Measurements from ENCODE around the gene INTS11.
A peak's percentile ranks its signal among the peaks of the same experiment; 100 is the strongest.

Gene INTS11

DNA sequence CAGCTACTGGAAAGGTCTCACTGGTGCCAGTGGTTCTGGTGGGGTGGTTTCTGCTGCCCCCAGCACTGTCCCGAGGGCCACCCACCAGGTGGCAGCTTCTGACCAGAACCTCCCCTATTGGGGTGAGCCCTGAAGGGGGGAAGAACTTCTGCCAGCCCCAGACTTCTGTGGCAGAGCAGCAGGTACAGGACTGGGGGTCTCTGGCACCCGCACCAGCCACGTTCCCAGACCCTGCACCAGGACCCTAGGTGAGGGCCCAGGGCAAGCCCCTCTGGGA, 14.4 kb downstream of the INTS11 start:
- H3K4me3 ChIP-seq (ENCODE audit: low read depth, low read length): peak overlapping the region; percentile 92; the same call in 1 of the 2 replicates
- no peaks in the 10 kb centered on the region for H3K27me3 ChIP-seq (ENCODE audit: insufficient read depth, low read length)
- peaks cover 30% of the 10 kb centered on the region for H3K79me2 ChIP-seq (ENCODE audit: control insufficient read depth, insufficient read depth, low read length, unreplicated experiment)
- no peak overlapping the region for H2AFZ ChIP-seq (ENCODE audit: low read length, unreplicated experiment)
- H3K4me1 ChIP-seq (ENCODE audit: control insufficient read depth, insufficient read depth, low read length, unreplicated experiment): peaks cover 30% of the 10 kb centered on the region
- no peak overlapping the region for H3K27ac ChIP-seq (ENCODE audit: low read depth, low read length)
- H3K36me3 ChIP-seq (ENCODE audit: insufficient read depth, low read length): peaks cover 11% of the 10 kb centered on the region; the same call in 1 of the 2 replicates

DNA sequence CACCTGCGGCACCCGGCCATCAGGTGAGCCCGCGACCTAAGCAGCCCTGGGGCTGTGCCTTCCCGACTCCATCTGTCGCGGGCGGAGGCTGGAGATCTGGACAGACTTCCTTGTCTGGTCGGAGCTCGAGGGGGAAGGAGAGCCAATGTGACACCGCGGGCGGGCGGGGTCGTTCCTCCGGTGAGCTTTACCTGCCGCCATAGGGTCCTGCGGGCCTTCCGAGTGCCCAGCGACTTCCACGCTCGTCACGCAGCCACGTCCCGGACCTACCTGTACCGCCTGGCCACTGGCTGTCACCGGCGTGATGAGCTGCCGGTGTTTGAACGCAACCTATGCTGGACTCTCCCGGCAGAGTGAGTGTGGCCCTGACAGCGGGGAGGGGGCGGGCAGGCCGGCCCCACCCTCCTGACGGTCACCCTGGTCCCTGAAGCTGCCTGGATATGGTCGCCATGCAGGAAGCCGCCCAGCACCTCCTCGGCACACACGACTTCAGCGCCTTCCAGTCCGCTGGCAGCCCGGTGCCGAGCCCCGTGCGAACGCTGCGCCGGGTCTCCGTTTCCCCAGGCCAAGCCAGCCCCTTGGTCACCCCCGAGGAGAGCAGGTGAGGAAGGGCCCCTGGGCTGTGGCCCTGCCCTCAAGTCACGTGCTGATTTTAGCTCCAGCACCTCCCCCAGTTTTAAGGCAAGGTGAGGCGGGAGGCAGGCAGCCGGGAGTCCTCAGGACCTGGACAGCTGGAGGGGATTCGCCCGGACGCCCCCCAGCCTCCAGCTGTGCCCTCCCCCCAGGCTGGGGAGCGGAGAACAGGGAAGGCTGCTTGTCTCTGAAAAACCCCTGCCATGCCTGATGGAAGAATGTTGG, 15.0 kb downstream of the INTS11 start:
- Histone ChIP-seq H3K79me2 (ENCODE audit: control insufficient read depth, insufficient read depth, low read length, unreplicated experiment) (peaks cover 31% of the 10 kb centered on the region), H3K27me3 (ENCODE audit: insufficient read depth, low read length) (no peaks in the 10 kb centered on the region), H3K4me3 (ENCODE audit: low read depth, low read length) (peak overlapping the region; percentile 92), H3K4me1 (ENCODE audit: control insufficient read depth, insufficient read depth, low read length, unreplicated experiment) (peaks cover 36% of the 10 kb centered on the region), H3K36me3 (ENCODE audit: insufficient read depth, low read length) (peaks cover 10% of the 10 kb centered on the region; the same call in 1 of the 2 replicates), H2AFZ (ENCODE audit: low read length, unreplicated experiment) (no peak overlapping the region), H3K27ac (ENCODE audit: low read depth, low read length) (peak overlapping the region; percentile 73; the same call in 1 of the 2 replicates)

DNA sequence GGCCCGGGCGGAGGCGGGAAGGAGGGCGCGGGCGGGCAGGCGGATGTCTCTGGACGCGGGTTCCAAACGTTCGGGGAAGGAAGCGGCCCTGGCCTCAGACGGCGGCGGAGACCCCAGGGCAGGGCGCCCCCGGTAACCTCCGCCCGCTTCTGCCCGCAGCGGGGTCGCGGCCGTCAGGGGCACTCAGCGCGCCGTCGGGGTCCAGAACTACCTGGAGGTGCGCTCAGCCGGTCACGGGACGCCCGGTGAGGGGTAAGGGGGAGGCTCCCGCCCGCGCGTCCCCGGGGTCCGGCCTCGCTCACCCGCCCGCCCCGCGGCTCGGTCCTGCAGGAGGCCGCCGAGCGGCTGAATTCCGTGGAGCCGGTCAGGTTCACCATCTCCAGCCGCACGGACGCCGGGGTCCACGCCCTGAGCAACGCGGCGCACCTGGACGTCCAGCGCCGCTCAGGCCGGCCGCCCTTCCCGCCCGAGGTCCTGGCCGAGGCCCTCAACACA, 15.7 kb downstream of the INTS11 start:
- Histone ChIP-seq H3K27me3 (ENCODE audit: insufficient read depth, low read length) (no peaks in the 10 kb centered on the region), H3K36me3 (ENCODE audit: insufficient read depth, low read length) (peaks cover 10% of the 10 kb centered on the region; the same call in 1 of the 2 replicates), H3K27ac (ENCODE audit: low read depth, low read length) (peak overlapping the region; percentile 73), H3K4me3 (ENCODE audit: low read depth, low read length) (peak overlapping the region; percentile 92), H3K4me1 (ENCODE audit: control insufficient read depth, insufficient read depth, low read length, unreplicated experiment) (peaks cover 37% of the 10 kb centered on the region), H3K79me2 (ENCODE audit: control insufficient read depth, insufficient read depth, low read length, unreplicated experiment) (peaks cover 33% of the 10 kb centered on the region), H2AFZ (ENCODE audit: low read length, unreplicated experiment) (no peak overlapping the region)

- Histone ChIP-seq H2AFZ (ENCODE audit: low read length, unreplicated experiment) (peak within 1 kb of the TSS; percentile 76), H3K79me2 (ENCODE audit: control insufficient read depth, insufficient read depth, low read length, unreplicated experiment) (peaks cover 38% of the 10 kb centered on the region), H3K36me3 (ENCODE audit: insufficient read depth, low read length) (peaks cover 5% of the 10 kb centered on the region; the same call in 1 of the 2 replicates), H3K27me3 (ENCODE audit: insufficient read depth, low read length) (no peaks in the 10 kb centered on the region), H3K4me1 (ENCODE audit: control insufficient read depth, insufficient read depth, low read length, unreplicated experiment) (peaks cover 37% of the 10 kb centered on the region), H3K27ac (ENCODE audit: low read depth, low read length) (peak within 1 kb of the TSS; percentile 83), H3K4me3 (ENCODE audit: low read depth, low read length) (peak within 1 kb of the TSS; percentile 99)
Measured at GRCh38 chr1:1307923-1308755, 16.3 kb downstream of the INTS11 start, which contains the start of the genes ACAP3 and PUSL1. Gene ACAP3 (minus strand): TSS chr1:1307930. CDS start chr1:1307815, 115 bp downstream. Gene PUSL1 (plus strand): TSS chr1:1308597. CDS start chr1:1308644, 47 bp downstream.

DNA sequence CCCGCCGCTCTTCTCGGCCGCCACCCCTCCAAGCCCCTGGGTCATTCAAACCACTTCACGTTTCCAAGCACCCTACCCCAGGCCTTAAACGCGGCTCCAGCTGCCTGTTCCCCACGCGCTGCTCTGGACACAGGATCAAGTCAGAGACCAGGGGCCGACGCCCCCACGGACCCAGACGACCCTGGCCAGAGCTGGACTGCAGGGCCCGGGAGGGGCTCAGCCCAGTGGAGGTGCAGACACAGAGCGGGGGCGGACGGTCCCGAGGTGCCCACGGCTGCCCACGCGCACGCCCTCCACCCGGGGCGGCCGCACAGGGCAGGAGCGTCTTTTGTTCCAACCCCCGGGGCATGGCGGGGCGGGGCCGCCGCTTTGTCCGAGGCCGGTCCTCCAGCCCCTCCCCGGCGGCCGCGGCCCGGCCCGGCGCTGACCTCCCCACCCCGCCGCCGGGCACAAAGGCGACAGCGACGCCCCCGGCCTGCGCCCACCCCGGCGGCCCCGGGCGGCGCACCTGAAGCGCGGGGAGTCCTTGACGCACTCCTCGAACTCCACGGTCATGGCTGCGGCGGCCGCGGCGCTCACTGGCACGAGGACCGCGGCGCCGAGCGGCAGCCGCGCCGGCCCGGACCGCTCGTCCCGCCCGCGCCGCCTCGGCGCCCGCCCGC, 17.1 kb downstream of the INTS11 start:
- Histone ChIP-seq H3K27ac (ENCODE audit: low read depth, low read length) (peak overlapping the region; percentile 54; the same call in 1 of the 2 replicates), H2AFZ (ENCODE audit: low read length, unreplicated experiment) (peak overlapping the region; percentile 69), H3K79me2 (ENCODE audit: control insufficient read depth, insufficient read depth, low read length, unreplicated experiment) (peaks cover 40% of the 10 kb centered on the region), H3K36me3 (ENCODE audit: insufficient read depth, low read length) (0 out of 2 replicates have a peak, but pooled peaks cover 4% of the 10 kb centered on the region), H3K4me3 (ENCODE audit: low read depth, low read length) (peak overlapping the region; percentile 99), H3K27me3 (ENCODE audit: insufficient read depth, low read length) (no peaks in the 10 kb centered on the region), H3K4me1 (ENCODE audit: control insufficient read depth, insufficient read depth, low read length, unreplicated experiment) (peaks cover 37% of the 10 kb centered on the region)

GRCh38 chr1:1306661-1307260, 17.7 kb downstream of the INTS11 start:
- peak overlapping the region; percentile 69 for H2AFZ ChIP-seq (ENCODE audit: low read length, unreplicated experiment)
- H3K27me3 ChIP-seq (ENCODE audit: insufficient read depth, low read length): no peaks in the 10 kb centered on the region
- H3K4me1 ChIP-seq (ENCODE audit: control insufficient read depth, insufficient read depth, low read length, unreplicated experiment): peaks cover 37% of the 10 kb centered on the region
- peak overlapping the region; percentile 99 for H3K4me3 ChIP-seq (ENCODE audit: low read depth, low read length)
- H3K27ac ChIP-seq (ENCODE audit: low read depth, low read length): no peak overlapping the region
- peaks cover 40% of the 10 kb centered on the region for H3K79me2 ChIP-seq (ENCODE audit: control insufficient read depth, insufficient read depth, low read length, unreplicated experiment)
- 0 out of 2 replicates have a peak, but pooled peaks cover 4% of the 10 kb centered on the region for H3K36me3 ChIP-seq (ENCODE audit: insufficient read depth, low read length)

GRCh38 chr1:1306070-1306660, 18.3 kb downstream of the INTS11 start:
- peaks cover 40% of the 10 kb centered on the region for H3K79me2 ChIP-seq (ENCODE audit: control insufficient read depth, insufficient read depth, low read length, unreplicated experiment)
- H3K27ac ChIP-seq (ENCODE audit: low read depth, low read length): peak overlapping the region; percentile 57

GRCh38 chr1:1305300-1306069, 19.0 kb downstream of the INTS11 start:
- Histone ChIP-seq H3K27me3 (ENCODE audit: insufficient read depth, low read length) (no peaks in the 10 kb centered on the region), H3K4me3 (ENCODE audit: low read depth, low read length) (peak overlapping the region; percentile 99), H3K79me2 (ENCODE audit: control insufficient read depth, insufficient read depth, low read length, unreplicated experiment) (peaks cover 40% of the 10 kb centered on the region), H3K27ac (ENCODE audit: low read depth, low read length) (peak overlapping the region; percentile 57), H3K4me1 (ENCODE audit: control insufficient read depth, insufficient read depth, low read length, unreplicated experiment) (peaks cover 37% of the 10 kb centered on the region), H2AFZ (ENCODE audit: low read length, unreplicated experiment) (no peak overlapping the region), H3K36me3 (ENCODE audit: insufficient read depth, low read length) (no peaks in the 10 kb centered on the region)

More at GRCh38 chr1:1306070-1306660, 18.3 kb downstream of the INTS11 start:
- peaks cover 37% of the 10 kb centered on the region for H3K4me1 ChIP-seq (ENCODE audit: control insufficient read depth, insufficient read depth, low read length, unreplicated experiment)
- peak overlapping the region; percentile 99 for H3K4me3 ChIP-seq (ENCODE audit: low read depth, low read length)
- H3K36me3 ChIP-seq (ENCODE audit: insufficient read depth, low read length): no peaks in the 10 kb centered on the region
- no peak overlapping the region for H2AFZ ChIP-seq (ENCODE audit: low read length, unreplicated experiment)
- H3K27me3 ChIP-seq (ENCODE audit: insufficient read depth, low read length): no peaks in the 10 kb centered on the region

Data from ACC112 (cell line).